Parathyroid adenoma (tissue), 2 donors: Measurements from ENCODE around the gene TMEM131L.

ENCODE experiments used
- H2AFZ ChIP-seq: fragments of 300-600 bp; sonication (generic); one replicate; pipeline ENCODE4 v1.7.0; 2017; ENCODE audit warnings: antibody characterized with exemption, mild to moderate bottlenecking
- H3K27ac ChIP-seq: fragments of 300-600 bp; sonication (generic); one replicate; pipeline ENCODE4 v1.7.0; 2017
- H3K27me3 ChIP-seq: fragments of 300-600 bp; sonication (generic); one replicate; pipeline ENCODE4 v1.7.0; 2017; ENCODE audit warnings: low read length; ENCODE audit not compliant: control insufficient read depth, insufficient read depth
- H3K36me3 ChIP-seq: fragments of 300-600 bp; sonication (generic); one replicate; pipeline ENCODE4 v1.7.0; 2017; ENCODE audit warnings: low read length; ENCODE audit not compliant: control insufficient read depth, insufficient read depth
- H3K4me1 ChIP-seq: fragments of 300-600 bp; sonication (generic); one replicate; pipeline ENCODE4 v1.7.0; 2017; ENCODE audit warnings: control low read depth
- H3K4me2 ChIP-seq: fragments of 300-600 bp; sonication (generic); one replicate; pipeline ENCODE4 v1.7.0; 2017; ENCODE audit warnings: low read length
- H3K4me3 ChIP-seq: fragments of 300-600 bp; sonication (generic); one replicate; pipeline ENCODE4 v1.7.0; 2017; ENCODE audit warnings: low read depth, low read length
- H3K79me2 ChIP-seq: fragments of 300-600 bp; sonication (generic); one replicate; pipeline ENCODE4 v1.7.0; 2017; ENCODE audit warnings: control low read depth
- H3K9ac ChIP-seq: fragments of 300-600 bp; sonication (generic); one replicate; pipeline ENCODE4 v1.7.0; 2017; ENCODE audit warnings: mild to moderate bottlenecking
- H3K9me3 ChIP-seq: fragments of 300-600 bp; sonication (generic); one replicate; pipeline ENCODE4 v1.7.0; 2017; ENCODE audit warnings: low read length; ENCODE audit not compliant: control insufficient read depth
- TF ChIP-seq, protein P1 (sequence below): fragments of 300-600 bp; sonication (generic); IDR thresholded peaks from one replicate; pipeline ENCODE4 v1.7.0; 2017; ENCODE audit warnings: antibody characterized with exemption, mild to moderate bottlenecking
- donor health status: primary hyperparathyroidism.

The TMEM131L gene

DNA sequence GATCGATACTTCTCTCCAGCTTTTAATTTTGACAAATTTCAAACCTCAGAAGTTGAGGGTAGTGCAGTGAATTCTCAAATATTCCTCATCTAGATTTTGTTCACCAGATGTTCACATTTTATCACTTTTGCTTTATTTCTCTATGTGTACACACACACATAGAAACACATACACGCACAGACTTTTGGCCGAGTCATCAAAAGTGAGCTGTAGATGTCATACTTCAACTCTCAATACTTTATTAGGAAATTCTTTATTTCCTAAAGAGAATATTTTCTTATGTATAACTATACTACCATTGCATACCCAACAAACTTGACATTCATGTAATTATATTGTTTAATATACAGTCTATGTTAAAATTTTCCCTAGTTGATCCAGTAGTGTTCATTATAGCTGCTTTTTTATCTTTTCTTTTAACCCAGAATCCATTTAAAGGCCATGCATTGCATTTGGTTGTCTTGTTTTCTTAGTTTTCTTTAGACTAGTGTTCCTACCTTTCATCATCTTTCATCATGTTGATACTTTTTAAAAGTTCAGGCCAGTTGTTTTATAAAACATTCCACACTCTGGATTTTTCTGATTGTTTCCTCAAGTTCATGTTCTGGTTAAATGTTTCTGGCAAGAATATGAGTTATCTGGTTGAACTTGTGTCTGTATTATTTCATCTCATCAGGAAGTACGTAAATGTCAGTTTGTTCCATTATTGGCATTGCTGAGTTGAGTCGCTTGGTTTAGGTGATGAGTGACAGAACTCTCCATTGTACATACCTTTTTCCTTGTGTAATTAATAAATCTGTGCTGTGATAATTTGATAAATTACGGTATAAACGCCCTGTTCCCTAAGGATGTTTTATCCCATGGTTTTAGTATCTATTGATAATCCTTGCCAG, 123.8 kb downstream of the TMEM131L start:
- TF ChIP-seq, protein P1, sequence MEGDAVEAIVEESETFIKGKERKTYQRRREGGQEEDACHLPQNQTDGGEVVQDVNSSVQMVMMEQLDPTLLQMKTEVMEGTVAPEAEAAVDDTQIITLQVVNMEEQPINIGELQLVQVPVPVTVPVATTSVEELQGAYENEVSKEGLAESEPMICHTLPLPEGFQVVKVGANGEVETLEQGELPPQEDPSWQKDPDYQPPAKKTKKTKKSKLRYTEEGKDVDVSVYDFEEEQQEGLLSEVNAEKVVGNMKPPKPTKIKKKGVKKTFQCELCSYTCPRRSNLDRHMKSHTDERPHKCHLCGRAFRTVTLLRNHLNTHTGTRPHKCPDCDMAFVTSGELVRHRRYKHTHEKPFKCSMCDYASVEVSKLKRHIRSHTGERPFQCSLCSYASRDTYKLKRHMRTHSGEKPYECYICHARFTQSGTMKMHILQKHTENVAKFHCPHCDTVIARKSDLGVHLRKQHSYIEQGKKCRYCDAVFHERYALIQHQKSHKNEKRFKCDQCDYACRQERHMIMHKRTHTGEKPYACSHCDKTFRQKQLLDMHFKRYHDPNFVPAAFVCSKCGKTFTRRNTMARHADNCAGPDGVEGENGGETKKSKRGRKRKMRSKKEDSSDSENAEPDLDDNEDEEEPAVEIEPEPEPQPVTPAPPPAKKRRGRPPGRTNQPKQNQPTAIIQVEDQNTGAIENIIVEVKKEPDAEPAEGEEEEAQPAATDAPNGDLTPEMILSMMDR, result no peak
- Histone ChIP-seq H3K9ac (no peak overlapping the region), H3K36me3 (no peaks in the 10 kb centered on the region), H3K27me3 (no peaks in the 10 kb centered on the region), H3K4me3 (no peak overlapping the region), H3K27ac (no peak overlapping the region), H3K9me3 (no peaks in the 10 kb centered on the region), H3K4me1 (no peaks in the 10 kb centered on the region), H3K4me2 (no peak overlapping the region), H3K79me2 (no peaks in the 10 kb centered on the region), H2AFZ (no peak overlapping the region)

DNA sequence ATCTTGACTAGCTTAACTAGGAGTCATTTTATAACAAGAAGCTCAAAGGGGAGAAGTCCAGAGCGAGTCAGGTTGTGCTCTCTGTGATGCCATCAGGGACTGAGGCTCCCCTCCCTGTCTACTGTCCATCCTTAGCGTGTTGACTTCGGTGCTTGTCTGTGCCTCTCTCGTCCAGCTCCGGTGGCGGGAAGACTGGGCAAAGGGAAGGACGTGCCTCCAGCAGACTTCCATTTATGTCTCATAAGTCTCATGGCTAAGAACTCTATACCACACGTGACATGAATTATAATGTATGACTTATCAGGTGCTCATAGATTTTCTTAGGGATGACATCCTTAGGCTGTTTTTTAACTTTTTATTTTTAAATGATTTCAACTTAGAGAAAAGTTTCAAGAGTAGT, 125.3 kb downstream of the TMEM131L start:
- H3K9me3 ChIP-seq, result no peaks in the 10 kb centered on the region
- no peak overlapping the region for H3K4me3 ChIP-seq
- no peak overlapping the region for H2AFZ ChIP-seq
- H3K4me1 ChIP-seq, result no peaks in the 10 kb centered on the region
- TF ChIP-seq, protein P1, result no peak
- H3K27ac ChIP-seq, result no peak overlapping the region
- H3K4me2 ChIP-seq, result no peak overlapping the region
- no peaks in the 10 kb centered on the region for H3K27me3 ChIP-seq
- H3K36me3 ChIP-seq, result no peaks in the 10 kb centered on the region
- no peaks in the 10 kb centered on the region for H3K79me2 ChIP-seq
- no peak overlapping the region for H3K9ac ChIP-seq

DNA sequence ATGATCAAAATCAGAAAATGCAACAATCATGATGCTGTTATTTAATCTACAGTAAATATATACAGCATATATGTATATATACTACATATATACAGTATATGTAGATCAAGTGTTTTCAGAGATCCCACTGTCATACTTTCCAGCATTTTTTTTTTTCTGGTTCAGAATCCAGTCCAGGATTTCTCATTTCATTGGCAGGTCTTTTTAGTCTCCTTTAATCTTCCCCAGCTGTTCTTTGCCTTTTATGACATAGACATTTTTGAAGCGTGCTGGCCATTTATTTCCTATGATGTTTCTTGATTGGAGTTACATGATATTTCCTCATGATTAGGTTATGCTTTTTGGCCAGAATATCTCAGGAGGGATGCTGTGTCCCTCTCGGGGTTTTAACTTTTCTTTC, 125.9 kb downstream of the TMEM131L start:
- Histone ChIP-seq H3K27ac (no peak overlapping the region), H3K36me3 (no peaks in the 10 kb centered on the region), H3K9me3 (no peaks in the 10 kb centered on the region), H3K4me3 (no peak overlapping the region), H3K9ac (no peak overlapping the region), H3K4me2 (no peak overlapping the region), H3K4me1 (no peaks in the 10 kb centered on the region), H2AFZ (no peak overlapping the region), H3K79me2 (no peaks in the 10 kb centered on the region), H3K27me3 (no peaks in the 10 kb centered on the region)
- TF ChIP-seq, protein P1, result no peak

DNA sequence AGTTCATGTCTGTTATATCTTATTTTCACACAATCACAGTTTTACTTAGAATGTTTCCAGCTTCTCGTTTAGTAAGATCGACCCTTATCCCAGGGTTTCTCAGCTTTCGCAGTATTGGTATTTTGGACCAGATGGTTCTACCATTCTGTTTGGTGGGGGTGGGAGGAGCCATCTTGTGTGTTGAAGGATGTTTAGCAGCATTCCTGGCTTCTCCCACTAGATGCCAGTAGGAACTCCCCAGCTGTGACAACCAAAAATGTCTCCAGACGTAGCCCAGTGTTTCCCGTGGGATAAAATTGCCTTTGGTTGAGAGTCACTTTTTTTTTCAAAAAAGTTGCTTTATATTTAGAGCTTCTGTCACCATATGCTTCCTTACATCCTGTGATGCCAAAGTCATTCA, 127.0 kb downstream of the TMEM131L start:
- TF ChIP-seq, protein P1, result no peak
- no peak overlapping the region for H2AFZ ChIP-seq
- H3K4me2 ChIP-seq, result no peak overlapping the region
- H3K27ac ChIP-seq, result no peak overlapping the region
- no peak overlapping the region for H3K4me3 ChIP-seq
- no peak overlapping the region for H3K9ac ChIP-seq
- H3K27me3 ChIP-seq, result no peaks in the 10 kb centered on the region
- no peaks in the 10 kb centered on the region for H3K79me2 ChIP-seq
- no peaks in the 10 kb centered on the region for H3K36me3 ChIP-seq
- no peaks in the 10 kb centered on the region for H3K4me1 ChIP-seq
- H3K9me3 ChIP-seq, result no peaks in the 10 kb centered on the region

DNA sequence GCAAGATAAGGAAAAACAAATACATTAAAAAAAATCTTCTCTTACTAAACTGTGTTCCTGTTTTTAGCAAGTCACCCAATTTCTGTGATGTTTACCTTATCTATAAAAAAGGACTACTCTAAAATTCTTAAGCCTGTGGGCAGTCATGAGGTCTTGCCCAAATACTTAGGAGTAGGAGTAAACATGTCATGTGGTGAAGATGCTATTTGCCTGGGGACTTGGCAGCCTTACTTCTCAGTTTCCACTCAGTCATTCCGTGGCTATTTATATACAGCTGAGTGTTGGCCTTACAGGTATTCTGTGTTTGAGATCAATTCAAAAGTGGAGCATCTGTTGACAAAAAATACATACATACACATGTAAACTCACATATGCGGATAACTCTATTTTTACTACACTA, 128.1 kb downstream of the TMEM131L start:
- no peak overlapping the region for H3K4me3 ChIP-seq
- no peaks in the 10 kb centered on the region for H3K9me3 ChIP-seq
- no peak overlapping the region for H2AFZ ChIP-seq
- H3K9ac ChIP-seq, result no peak overlapping the region
- no peaks in the 10 kb centered on the region for H3K4me1 ChIP-seq
- no peaks in the 10 kb centered on the region for H3K27me3 ChIP-seq
- H3K4me2 ChIP-seq, result no peak overlapping the region
- no peaks in the 10 kb centered on the region for H3K36me3 ChIP-seq
- TF ChIP-seq, protein P1, result no peak
- H3K79me2 ChIP-seq, result no peaks in the 10 kb centered on the region
- H3K27ac ChIP-seq, result no peak overlapping the region
